GM19397 (cell line): ENCODE measurements around the gene ATP6V0E2.
"Not testable (repeated sequence)": the region's sequence is repeated elsewhere in the genome, so short reads cannot be mapped to it uniquely, and the experiment has no call there.

Source experiments
- ATAC-seq: cut with Tn5 transposase; IDR thresholded peaks from one replicate; pipeline ENCODE4 v1.9.1; 2021; ENCODE audit warnings: mild to moderate bottlenecking, moderate library complexity; ENCODE audit not compliant: unreplicated experiment

ATP6V0E2 gene

DNA sequence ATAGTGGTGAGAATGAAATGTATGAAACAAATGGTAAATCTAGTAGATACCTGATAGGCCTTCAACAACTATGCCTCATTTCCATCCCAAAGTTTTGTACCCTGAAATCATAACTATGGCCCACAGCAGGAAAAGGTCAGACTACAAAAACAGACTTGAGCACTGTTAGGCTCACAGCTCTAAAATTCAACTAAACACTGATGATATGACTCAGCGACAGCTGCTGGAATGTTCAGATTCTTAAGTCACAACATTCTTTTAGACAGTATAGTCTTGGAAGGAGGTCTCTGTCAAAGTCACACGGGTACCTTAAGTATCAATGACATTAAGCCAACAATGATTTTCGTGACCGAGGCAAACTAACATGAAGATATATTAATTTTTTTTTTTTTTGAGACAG, 38.4 kb downstream of the ATP6V0E2 start:
- not testable (repeated sequence) for ATAC-seq

DNA sequence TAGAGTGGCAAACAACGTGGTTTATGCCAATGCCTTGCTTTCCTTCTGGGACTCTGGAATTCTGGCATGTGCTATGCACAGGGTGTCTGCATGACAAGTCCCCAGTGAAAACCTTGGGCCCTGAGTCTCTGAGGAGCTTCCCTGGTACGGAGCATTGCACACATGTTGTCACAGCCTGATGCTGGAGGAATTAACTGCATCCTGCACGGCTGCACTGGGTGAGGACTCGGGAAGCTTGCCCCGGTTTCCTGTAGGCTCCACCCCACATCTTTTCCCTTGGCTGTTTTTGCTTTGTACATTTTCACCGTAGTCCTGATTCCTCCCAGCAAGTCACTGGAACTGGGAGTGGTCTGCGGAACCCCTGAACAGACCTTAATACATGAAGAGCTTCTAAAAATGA, 52.6 kb downstream of the ATP6V0E2 start:
- ATAC-seq = not testable (repeated sequence)
